Prostate gland (tissue), 2 donors: Measurements from ENCODE around the gene SLA2.

Experiments used
- POLR2A ChIP-seq: fragments of 450-650 bp; IDR thresholded peaks from one replicate; pipeline ENCODE4 v1.6.1; 2016; ENCODE audit warnings: antibody characterized with exemption, mild to moderate bottlenecking
- POLR2AphosphoS5 ChIP-seq: sonication (generic); formaldehyde crosslinking; IDR thresholded peaks from one replicate; pipeline ENCODE4 v1.6.1; 2017; ENCODE audit warnings: antibody characterized with exemption
- TF ChIP-seq, protein P1 (sequence below), 4 experiments: fragments of 200-600 bp in 2 of 4; fragments of 450-650 bp in 2 of 4; sonication (generic) in 2 of 4; IDR thresholded peaks; 1 replicate in 3 of 4; 2 replicates in 1 of 4; pipeline ENCODE4 v1.5.1; 2016 to 2019; ENCODE audit warnings: antibody characterized with exemption in 4 of 4, mild to moderate bottlenecking in 2 of 4, moderate library complexity in 2 of 4

DNA sequence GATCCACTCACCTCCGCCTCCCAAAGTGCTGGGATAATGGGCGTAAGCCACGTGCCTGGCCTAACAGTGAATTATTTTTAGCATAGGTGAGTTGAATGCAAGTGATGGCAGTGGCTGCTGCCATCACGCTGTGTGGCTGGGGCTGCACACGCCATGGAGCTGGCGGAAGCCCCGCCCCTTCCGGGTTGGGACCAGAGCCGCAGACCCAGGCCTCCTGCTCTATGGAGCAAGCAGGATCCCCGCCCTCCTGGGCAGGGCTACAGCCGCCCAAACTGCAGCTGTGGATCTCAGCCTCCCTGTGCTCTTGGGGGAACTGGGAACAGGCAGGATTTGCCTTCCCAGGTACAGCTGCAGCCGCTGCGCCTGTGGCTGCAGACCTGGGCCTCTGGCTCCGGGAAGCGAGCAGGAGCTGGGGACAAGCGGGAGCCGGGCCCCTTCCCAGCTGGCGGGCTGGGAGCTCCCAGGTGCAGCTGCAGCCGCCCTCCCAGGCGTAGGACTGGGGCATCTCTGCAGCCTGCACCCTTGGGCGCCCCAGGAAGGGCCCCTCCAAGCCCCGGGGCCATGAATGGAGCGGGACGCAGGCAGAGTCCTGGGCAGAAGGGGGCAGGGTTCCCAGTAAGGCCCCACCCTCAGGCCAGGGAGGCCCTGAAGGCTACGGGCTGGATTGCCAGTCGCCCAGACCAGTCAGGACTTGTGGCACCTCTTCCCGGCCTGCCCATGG, 30.9 kb upstream of the SLA2 start:
- TF ChIP-seq POLR2A (no peak), POLR2AphosphoS5 (no peak)
- TF ChIP-seq, protein P1, sequence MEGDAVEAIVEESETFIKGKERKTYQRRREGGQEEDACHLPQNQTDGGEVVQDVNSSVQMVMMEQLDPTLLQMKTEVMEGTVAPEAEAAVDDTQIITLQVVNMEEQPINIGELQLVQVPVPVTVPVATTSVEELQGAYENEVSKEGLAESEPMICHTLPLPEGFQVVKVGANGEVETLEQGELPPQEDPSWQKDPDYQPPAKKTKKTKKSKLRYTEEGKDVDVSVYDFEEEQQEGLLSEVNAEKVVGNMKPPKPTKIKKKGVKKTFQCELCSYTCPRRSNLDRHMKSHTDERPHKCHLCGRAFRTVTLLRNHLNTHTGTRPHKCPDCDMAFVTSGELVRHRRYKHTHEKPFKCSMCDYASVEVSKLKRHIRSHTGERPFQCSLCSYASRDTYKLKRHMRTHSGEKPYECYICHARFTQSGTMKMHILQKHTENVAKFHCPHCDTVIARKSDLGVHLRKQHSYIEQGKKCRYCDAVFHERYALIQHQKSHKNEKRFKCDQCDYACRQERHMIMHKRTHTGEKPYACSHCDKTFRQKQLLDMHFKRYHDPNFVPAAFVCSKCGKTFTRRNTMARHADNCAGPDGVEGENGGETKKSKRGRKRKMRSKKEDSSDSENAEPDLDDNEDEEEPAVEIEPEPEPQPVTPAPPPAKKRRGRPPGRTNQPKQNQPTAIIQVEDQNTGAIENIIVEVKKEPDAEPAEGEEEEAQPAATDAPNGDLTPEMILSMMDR (IDR thresholded peaks at IDR 0.05), result no peak
